Measurements from ENCODE around the gene RAB8B. TPM values are rescaled to one million over a fixed set of nuclear protein-coding genes. Genes with fewer than 3 reads are reported as not detected.

Gene RAB8B
- total and polyA plus RNA-seq, 2 of the 13 experiments (the other 11 are each of a cell fraction or from before 2014, with no cell fraction given), result 6.8 to 14.2 TPM

DNA sequence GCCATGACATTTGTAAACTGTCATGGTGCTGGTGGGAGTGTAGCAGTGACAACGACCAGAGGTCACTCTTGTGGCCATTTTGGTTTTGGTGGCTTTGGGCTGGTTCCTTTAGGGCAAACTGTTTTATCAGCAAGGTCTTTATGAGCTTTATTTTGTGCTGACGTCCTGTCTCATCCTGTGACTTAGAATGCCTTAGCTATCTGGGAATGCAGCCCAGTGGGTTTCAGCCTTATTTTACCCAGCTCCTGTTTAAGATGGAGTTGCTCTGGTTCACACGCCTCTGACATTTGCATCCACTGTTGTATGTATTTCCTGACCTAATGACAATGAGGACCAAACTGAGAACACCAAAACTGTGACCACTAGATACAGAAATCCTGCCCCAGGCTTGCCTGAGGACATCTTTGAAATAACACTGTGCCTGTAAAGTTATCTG is 37.6 kb downstream of the RAB8B start:
- Histone ChIP-seq H3K79me2 (ENCODE audit: insufficient read depth, low read length) (no peaks in the 10 kb centered on the region), H3K4me2 (ENCODE audit: low read depth, low read length) (no peak overlapping the region), H2AFZ (ENCODE audit: low read length) (no peak overlapping the region), H3K9ac (ENCODE audit: insufficient read depth, low read depth, low read length) (no peak overlapping the region), H4K20me1 (ENCODE audit: insufficient read depth, low read length) (no peaks in the 10 kb centered on the region), H3K36me3 (replicated peaks in 1 of 2; ENCODE audit: control insufficient read depth in 1 of 2, insufficient read depth in 2 of 2, low read length in 2 of 2) (no peaks in the 10 kb centered on the region), H3K27me3 (ENCODE audit: control insufficient read depth in 1 of 2, insufficient read depth in 2 of 2, low read length in 2 of 2) (no peaks in the 10 kb centered on the region; a peak in 1 of 5 replicates), H3K4me3 (replicated peaks in 1 of 3; ENCODE audit: insufficient read depth in 1 of 3, low read depth in 2 of 3, low read length in 3 of 3) (no peak overlapping the region), H3K9me3 (ENCODE audit: low read length) (no peaks in the 10 kb centered on the region), H3K4me1 (ENCODE audit: insufficient read depth, low read length) (peaks cover 7% of the 10 kb centered on the region; the same call in 1 of the 2 replicates), H3K27ac (ENCODE audit: extremely low read length, insufficient read depth, low read length) (no peak overlapping the region)
- ATAC-seq (no peak), FAIRE-seq (no peak), DNase-seq (ENCODE audit: low spot score) (no peak)
- TF ChIP-seq, protein P1, sequence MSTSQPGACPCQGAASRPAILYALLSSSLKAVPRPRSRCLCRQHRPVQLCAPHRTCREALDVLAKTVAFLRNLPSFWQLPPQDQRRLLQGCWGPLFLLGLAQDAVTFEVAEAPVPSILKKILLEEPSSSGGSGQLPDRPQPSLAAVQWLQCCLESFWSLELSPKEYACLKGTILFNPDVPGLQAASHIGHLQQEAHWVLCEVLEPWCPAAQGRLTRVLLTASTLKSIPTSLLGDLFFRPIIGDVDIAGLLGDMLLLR (CRISPR knock-in tag; IDR thresholded peaks at IDR 0.05), result no peak
- TF ChIP-seq ZKSCAN1 (IDR thresholded peaks at IDR 0.05; ENCODE audit: low read length), result no peak
- no peak for TF ChIP-seq ZNF891 (CRISPR knock-in tag; IDR thresholded peaks at IDR 0.05)
- no peak for TF ChIP-seq ZBTB8A (CRISPR knock-in tag; IDR thresholded peaks at IDR 0.05; ENCODE audit: borderline replicate concordance, low read depth)
- no peak for TF ChIP-seq EHMT2 (IDR thresholded peaks at IDR 0.05; ENCODE audit: borderline replicate concordance, low read depth, low read length)
- WGBS (ENCODE audit: low lambda C conversion rate), result 87% methylated on average over 3 of the region's 3 CpGs
- intact Hi-C loops (cut with micrococcal nuclease; ENCODE audit: unreplicated experiment), result no loop called here
- CTCF ChIA-PET (ENCODE audit: low intra/inter-chr PET ratio, low total read pairs), result no interaction called here
- POLR2A ChIA-PET, result no interaction called here
- BruUV-seq (replicated peaks), result no TSS peak
- in situ Hi-C loops (cut with HindIII; ENCODE audit: extremely low pct_ligation_motif_present, low pct_unique_long_range_greater_than_20kb), result no loop called here

DNA sequence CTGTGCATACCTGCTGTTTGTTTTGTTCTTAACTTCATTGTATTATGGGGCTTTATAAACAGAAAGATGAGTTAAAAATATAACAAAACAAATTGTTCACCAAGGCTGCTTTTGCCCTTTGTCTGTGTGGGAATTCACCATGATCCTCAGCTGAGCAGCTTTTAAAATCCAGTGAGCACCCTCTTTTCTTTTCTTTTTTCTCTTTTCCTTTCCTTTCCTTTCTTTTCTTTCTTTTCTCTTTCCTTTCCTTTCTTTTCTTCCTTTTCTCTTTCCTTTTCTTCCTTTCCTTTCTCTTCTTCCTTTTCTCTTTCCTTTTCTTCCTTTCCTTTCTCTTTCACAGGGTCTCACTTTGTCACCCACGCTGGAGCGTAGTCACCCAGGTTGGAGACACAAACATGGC is 38.3 kb downstream of the RAB8B start:
- in situ Hi-C loops (cut with HindIII; ENCODE audit: extremely low pct_ligation_motif_present, low pct_unique_long_range_greater_than_20kb), result no loop called here
- TF ChIP-seq SRSF9 (IDR thresholded peaks at IDR 0.05; ENCODE audit: borderline replicate concordance, insufficient read depth, low read depth, low read length, poor library complexity, severe bottlenecking), result peak; percentile 29
- TF ChIP-seq, protein P2, sequence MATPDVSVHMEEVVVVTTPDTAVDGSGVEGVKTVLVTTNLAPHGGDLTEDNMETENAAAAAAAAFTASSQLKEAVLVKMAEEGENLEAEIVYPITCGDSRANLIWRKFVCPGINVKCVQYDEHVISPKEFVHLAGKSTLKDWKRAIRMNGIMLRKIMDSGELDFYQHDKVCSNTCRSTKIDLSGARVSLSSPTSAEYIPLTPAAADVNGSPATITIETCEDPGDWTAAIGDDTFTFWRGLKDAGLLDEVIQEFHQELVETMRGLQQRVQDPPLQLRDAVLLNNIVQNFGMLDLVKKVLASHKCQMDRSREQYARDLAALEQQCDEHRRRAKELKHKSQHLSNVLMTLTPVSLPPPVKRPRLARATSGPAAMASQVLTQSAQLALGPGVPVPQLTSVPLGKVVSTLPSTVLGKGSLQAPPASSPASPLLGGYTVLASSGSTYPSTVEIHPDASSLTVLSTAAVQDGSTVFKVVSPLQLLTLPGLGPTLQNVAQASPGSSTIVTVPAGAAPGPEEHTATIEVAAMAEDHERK (CRISPR knock-in tag; IDR thresholded peaks at IDR 0.05; ENCODE audit: low read depth), result no peak
- H3K27ac ChIP-seq (ENCODE audit: extremely low read length, insufficient read depth, low read length), result no peak overlapping the region
- CTCF ChIA-PET (ENCODE audit: low intra/inter-chr PET ratio, low total read pairs), result no interaction called here
- H3K36me3 ChIP-seq (replicated peaks in 1 of 2; ENCODE audit: control insufficient read depth in 1 of 2, insufficient read depth in 2 of 2, low read length in 2 of 2), result no peaks in the 10 kb centered on the region
- H3K4me3 ChIP-seq (replicated peaks in 1 of 3; ENCODE audit: insufficient read depth in 1 of 3, low read depth in 2 of 3, low read length in 3 of 3), result no peak overlapping the region
- H3K4me1 ChIP-seq (ENCODE audit: insufficient read depth, low read length), result peaks cover 7% of the 10 kb centered on the region; the same call in 1 of the 2 replicates
- no peak overlapping the region for H3K4me2 ChIP-seq (ENCODE audit: low read depth, low read length)
- no peaks in the 10 kb centered on the region for H3K79me2 ChIP-seq (ENCODE audit: insufficient read depth, low read length)
- ATAC-seq (no peak), FAIRE-seq (no peak), DNase-seq (ENCODE audit: low spot score) (no peak)
- no TSS peak for BruUV-seq (replicated peaks)
- WGBS (ENCODE audit: low lambda C conversion rate), result 99% methylated on average over 2 of the region's 2 CpGs
- no peaks in the 10 kb centered on the region for H3K9me3 ChIP-seq (ENCODE audit: low read length)
- intact Hi-C loops (cut with micrococcal nuclease; ENCODE audit: unreplicated experiment), result no loop called here
- no peak overlapping the region for H2AFZ ChIP-seq (ENCODE audit: low read length)
- no peaks in the 10 kb centered on the region for H4K20me1 ChIP-seq (ENCODE audit: insufficient read depth, low read length)
- no peak overlapping the region for H3K9ac ChIP-seq (ENCODE audit: insufficient read depth, low read depth, low read length)
- H3K27me3 ChIP-seq (ENCODE audit: control insufficient read depth in 1 of 2, insufficient read depth in 2 of 2, low read length in 2 of 2), result no peaks in the 10 kb centered on the region
- POLR2A ChIA-PET, result no interaction called here

Measured in HepG2 (cell line).